HTR-8/SVneo (cell line): ENCODE measurements around the gene NECTIN2.

ENCODE experiments used
- DNase-seq: peaks from one replicate; pipeline ENCODE4 v3.0.0; 2011; ENCODE audit warnings: low spot score, mixed read lengths; ENCODE audit not compliant: insufficient read length
- FAIRE-seq: peaks from 2 replicates; lab custom pipeline; 2011; peaks lifted over from hg19 to GRCh38; lab: Jason Lieb, UNC

NECTIN2 gene

GRCh38 chr19:44845612-44846454 lies at the start of gene NECTIN2:
Gene NECTIN2, plus strand, starts transcription at chr19:44846297. Its CDS starts 229 bp downstream, at chr19:44846526.
- FAIRE-seq (peak; percentile 96), DNase-seq (peak; percentile 98)

- DNase-seq (no peak), FAIRE-seq (no peak)
Observed at GRCh38 chr19:44796701-44797115, 49.4 kb upstream of the NECTIN2 start.

GRCh38 chr19:44799627-44800346 lies 46.3 kb upstream of the NECTIN2 start:
- DNase-seq (no peak), FAIRE-seq (peak; percentile 9)

- peak; percentile 92 for DNase-seq
- peak; percentile 85 for FAIRE-seq
Observed at GRCh38 chr19:44800461-44800860, 45.6 kb upstream of the NECTIN2 start.

GRCh38 chr19:44803442-44804428 lies 42.4 kb upstream of the NECTIN2 start:
- FAIRE-seq = no peak
- DNase-seq = no peak

- DNase-seq = no peak
- no peak for FAIRE-seq
Observed at GRCh38 chr19:44806291-44806690, 39.8 kb upstream of the NECTIN2 start.

GRCh38 chr19:44807162-44807561 lies 38.9 kb upstream of the NECTIN2 start:
- DNase-seq (no peak), FAIRE-seq (no peak)

- DNase-seq = peak; percentile 83
- peak; percentile 87 for FAIRE-seq
Observed at GRCh38 chr19:44807652-44808462, 38.2 kb upstream of the NECTIN2 start.

GRCh38 chr19:44808463-44809371 lies 37.4 kb upstream of the NECTIN2 start, which contains the start of gene BCAM:
Gene BCAM, plus strand, starts transcription at chr19:44809103. Its CDS starts 22 bp downstream, at chr19:44809125.
- peak; percentile 91 for DNase-seq
- no peak for FAIRE-seq

GRCh38 chr19:44809577-44810233 lies 36.4 kb upstream of the NECTIN2 start:
- FAIRE-seq (no peak), DNase-seq (no peak)

GRCh38 chr19:44810234-44811121 lies 35.6 kb upstream of the NECTIN2 start:
- no peak for DNase-seq
- FAIRE-seq = no peak

- DNase-seq (no peak), FAIRE-seq (no peak)
Observed at GRCh38 chr19:44811122-44811419, 35.0 kb upstream of the NECTIN2 start.

- DNase-seq (no peak), FAIRE-seq (no peak)
Observed at GRCh38 chr19:44812142-44812718, 33.9 kb upstream of the NECTIN2 start.

- DNase-seq (no peak), FAIRE-seq (no peak)
Observed at GRCh38 chr19:44813070-44813840, 32.8 kb upstream of the NECTIN2 start.

GRCh38 chr19:44813841-44814470 lies 32.1 kb upstream of the NECTIN2 start:
- no peak for FAIRE-seq
- no peak for DNase-seq
